Activated CD4-positive, alpha-beta T cell treated with anti-CD3 and anti-CD28 coated beads, Interleukin-2, amount 10 ng/mL, durations not matched to agents 7 days and 5 days (primary cell): Measurements from ENCODE around the gene CCDC74B. TPM values are rescaled to one million over a fixed set of nuclear protein-coding genes. Genes with fewer than 3 reads are reported as not detected.
"Not testable (repeated sequence)": the region's sequence is repeated elsewhere in the genome, so short reads cannot be mapped to it uniquely, and the experiment has no call there.

ENCODE experiments used
- CTCF ChIA-PET: fragments of 350-600 bp; sonication (Branson Sonifier 250); formaldehyde crosslinking; loops from one replicate; lab custom pipeline; 2021; ENCODE audit warnings: antibody characterized with exemption; lab: Charles Lee
- POLR2A ChIA-PET: fragments of 350-600 bp; sonication (Branson Sonifier 250); formaldehyde crosslinking; loops from one replicate; lab custom pipeline; 2021; ENCODE audit warnings: antibody characterized with exemption; lab: Charles Lee
- DNase-seq: peaks from one replicate; pipeline ENCODE4 v3.0.0-alpha.2; 2020
- H3K27ac Mint-ChIP-seq: one replicate; pipeline ENCODE4 v1.8.0; 2021; ENCODE audit warnings: mild to moderate bottlenecking, moderate library complexity, mixed read lengths
- H3K27me3 Mint-ChIP-seq: one replicate; pipeline ENCODE4 v1.8.0; 2021; ENCODE audit warnings: mixed read lengths
- H3K36me3 Mint-ChIP-seq: one replicate; pipeline ENCODE4 v1.8.0; 2021; ENCODE audit warnings: low read depth, mixed read lengths
- H3K4me1 Mint-ChIP-seq: one replicate; pipeline ENCODE4 v1.8.0; 2021; ENCODE audit warnings: mixed read lengths
- H3K4me3 Mint-ChIP-seq: one replicate; pipeline ENCODE4 v1.8.0; 2021; ENCODE audit warnings: mild to moderate bottlenecking, moderate library complexity, mixed read lengths
- H3K9me3 Mint-ChIP-seq: one replicate; pipeline ENCODE4 v1.8.0; 2021; ENCODE audit warnings: mixed read lengths
- total RNA-seq, 2 experiments: library from RNA; stranded (reverse); gene quantifications; one replicate each; pipeline ENCODE4 v1.2.3, GENCODE V29; 2021

CCDC74B gene
- total RNA-seq: 1 to 10 TPM; 1.1 to 1.7 TPM

- POLR2A ChIA-PET, H3K36me3 Mint-ChIP-seq, CTCF ChIA-PET, H3K9me3 Mint-ChIP-seq: not testable (repeated sequence)
- Mint-ChIP-seq H3K27me3 (peaks cover 11% of the 10 kb centered on the region), H3K27ac (peak within 1 kb of the TSS; percentile 13), H3K4me1 (peaks cover 15% of the 10 kb centered on the region), H3K4me3 (peak within 1 kb of the TSS; percentile 70)
- DNase-seq: peak; percentile 60
Measured at GRCh38 chr2:130145006-130145414, at the start of gene CCDC74B. CCDC74B (minus strand) TSS chr2:130145112; CDS start chr2:130144996, 116 bp downstream.

- H3K27me3 Mint-ChIP-seq, H3K4me1 Mint-ChIP-seq, DNase-seq, H3K27ac Mint-ChIP-seq, H3K4me3 Mint-ChIP-seq, POLR2A ChIA-PET, CTCF ChIA-PET, H3K9me3 Mint-ChIP-seq, H3K36me3 Mint-ChIP-seq: not testable (repeated sequence)
Measured at GRCh38 chr2:130193824-130194223, 48.9 kb upstream of the CCDC74B start.

- CTCF ChIA-PET, H3K27ac Mint-ChIP-seq: not testable (repeated sequence)
Measured at GRCh38 chr2:130192451-130192850, 47.5 kb upstream of the CCDC74B start.

GRCh38 chr2:130191319-130191718 is 46.4 kb upstream of the CCDC74B start:
- H3K27me3 Mint-ChIP-seq, POLR2A ChIA-PET, H3K9me3 Mint-ChIP-seq, H3K4me1 Mint-ChIP-seq, H3K36me3 Mint-ChIP-seq, CTCF ChIA-PET, H3K4me3 Mint-ChIP-seq, DNase-seq: not testable (repeated sequence)
- H3K27ac Mint-ChIP-seq: peak overlapping the region; percentile 55

More at GRCh38 chr2:130192451-130192850, 47.5 kb upstream of the CCDC74B start:
- H3K27me3 Mint-ChIP-seq, H3K4me1 Mint-ChIP-seq, H3K9me3 Mint-ChIP-seq, DNase-seq, H3K4me3 Mint-ChIP-seq, H3K36me3 Mint-ChIP-seq, POLR2A ChIA-PET: not testable (repeated sequence)

GRCh38 chr2:130190237-130190636 is 45.3 kb upstream of the CCDC74B start:
- DNase-seq: no peak
- no peaks in the 10 kb centered on the region for H3K27me3 Mint-ChIP-seq
- H3K4me1 Mint-ChIP-seq: peaks cover 7% of the 10 kb centered on the region
- H3K4me3 Mint-ChIP-seq: no peak overlapping the region
- H3K36me3 Mint-ChIP-seq: peaks cover 6% of the 10 kb centered on the region
- POLR2A ChIA-PET: no interaction called here
- CTCF ChIA-PET: no interaction called here
- no peaks in the 10 kb centered on the region for H3K9me3 Mint-ChIP-seq
- no peak overlapping the region for H3K27ac Mint-ChIP-seq

- DNase-seq, H3K36me3 Mint-ChIP-seq, H3K27me3 Mint-ChIP-seq, POLR2A ChIA-PET, H3K4me3 Mint-ChIP-seq, H3K9me3 Mint-ChIP-seq, H3K27ac Mint-ChIP-seq: not testable (repeated sequence)
- H3K4me1 Mint-ChIP-seq: peaks cover 14% of the 10 kb centered on the region
- CTCF ChIA-PET: interaction anchor here (1.1 kb wide), 1 partner anchor 139 kb away, joined by 3 read pairs; no protein-coding TSS in a partner anchor
Measured at GRCh38 chr2:130188958-130189357, 44.0 kb upstream of the CCDC74B start.

- DNase-seq, H3K27ac Mint-ChIP-seq, H3K9me3 Mint-ChIP-seq, POLR2A ChIA-PET, H3K4me3 Mint-ChIP-seq, H3K36me3 Mint-ChIP-seq, H3K27me3 Mint-ChIP-seq: not testable (repeated sequence)
- H3K4me1 Mint-ChIP-seq: peaks cover 21% of the 10 kb centered on the region
- CTCF ChIA-PET: interaction anchor here (1.1 to 1.3 kb wide), 2 partner anchors 140 to 145 kb away, joined by 3 to 4 read pairs; no protein-coding TSS in a partner anchor
Measured at GRCh38 chr2:130187859-130188792, 43.2 kb upstream of the CCDC74B start.

- Mint-ChIP-seq H3K4me1 (peaks cover 18% of the 10 kb centered on the region), H3K27me3 (no peaks in the 10 kb centered on the region), H3K9me3 (no peaks in the 10 kb centered on the region), H3K4me3 (no peak overlapping the region), H3K27ac (peak overlapping the region; percentile 19), H3K36me3 (peaks cover 10% of the 10 kb centered on the region)
- ChIA-PET CTCF (interaction anchor here (1.3 kb wide), 1 partner anchor 145 kb away, joined by 4 read pairs; no protein-coding TSS in a partner anchor), POLR2A (no interaction called here)
- DNase-seq: no peak
Measured at GRCh38 chr2:130187268-130187667, 42.4 kb upstream of the CCDC74B start.

GRCh38 chr2:130186391-130186790 is 41.5 kb upstream of the CCDC74B start:
- H3K9me3 Mint-ChIP-seq: no peaks in the 10 kb centered on the region
- CTCF ChIA-PET: no interaction called here
- no peak overlapping the region for H3K4me3 Mint-ChIP-seq
- POLR2A ChIA-PET: no interaction called here
- H3K4me1 Mint-ChIP-seq: peaks cover 17% of the 10 kb centered on the region
- H3K27ac Mint-ChIP-seq: no peak overlapping the region
- no peaks in the 10 kb centered on the region for H3K27me3 Mint-ChIP-seq
- H3K36me3 Mint-ChIP-seq: peaks cover 8% of the 10 kb centered on the region
- no peak for DNase-seq

GRCh38 chr2:130185896-130186295 is 41.0 kb upstream of the CCDC74B start:
- Mint-ChIP-seq H3K9me3 (no peaks in the 10 kb centered on the region), H3K27ac (peak overlapping the region; percentile 54), H3K4me3 (no peak overlapping the region), H3K36me3 (peaks cover 8% of the 10 kb centered on the region), H3K27me3 (no peaks in the 10 kb centered on the region), H3K4me1 (peaks cover 16% of the 10 kb centered on the region)
- CTCF ChIA-PET: no interaction called here
- no peak for DNase-seq
- POLR2A ChIA-PET: no interaction called here

GRCh38 chr2:130185436-130185835 is 40.5 kb upstream of the CCDC74B start:
- Mint-ChIP-seq H3K4me3 (no peak overlapping the region), H3K4me1 (peaks cover 16% of the 10 kb centered on the region), H3K9me3 (no peaks in the 10 kb centered on the region), H3K36me3 (peaks cover 10% of the 10 kb centered on the region), H3K27me3 (no peaks in the 10 kb centered on the region), H3K27ac (peak overlapping the region; percentile 80)
- ChIA-PET POLR2A (no interaction called here), CTCF (interaction anchor here (0.6 kb wide), 1 partner anchor 32 kb away, joined by 3 read pairs; no protein-coding TSS in a partner anchor)
- DNase-seq: no peak

- H3K4me3 Mint-ChIP-seq: peak overlapping the region; percentile 75
- H3K4me1 Mint-ChIP-seq: peaks cover 20% of the 10 kb centered on the region
- CTCF ChIA-PET: interaction anchor here (1.5 kb wide), 1 partner anchor 148 kb away, joined by 4 read pairs; no protein-coding TSS in a partner anchor
- H3K36me3 Mint-ChIP-seq: peaks cover 10% of the 10 kb centered on the region
- H3K9me3 Mint-ChIP-seq: no peaks in the 10 kb centered on the region
- H3K27me3 Mint-ChIP-seq: no peaks in the 10 kb centered on the region
- no peak for DNase-seq
- H3K27ac Mint-ChIP-seq: peak overlapping the region; percentile 87
- POLR2A ChIA-PET: no interaction called here
Measured at GRCh38 chr2:130183512-130184373, 38.8 kb upstream of the CCDC74B start.
